22Rv1 (cell line): ENCODE results near the gene CAMK1D.

Experiments used
- H3K27ac ChIP-seq: fragments of 450-650 bp; 2 replicates; pipeline ENCODE4 v1.5.1; 2017
- ZFX ChIP-seq: fragments of 450-650 bp; IDR thresholded peaks from 2 replicates; pipeline ENCODE4 v1.6.1; 2017; ENCODE audit warnings: antibody characterized with exemption, borderline replicate concordance
- TF ChIP-seq, protein P1 (sequence below): fragments of 450-650 bp; IDR thresholded peaks from 2 replicates; pipeline ENCODE4 v1.5.1; 2017; ENCODE audit warnings: mild to moderate bottlenecking

CAMK1D gene

DNA sequence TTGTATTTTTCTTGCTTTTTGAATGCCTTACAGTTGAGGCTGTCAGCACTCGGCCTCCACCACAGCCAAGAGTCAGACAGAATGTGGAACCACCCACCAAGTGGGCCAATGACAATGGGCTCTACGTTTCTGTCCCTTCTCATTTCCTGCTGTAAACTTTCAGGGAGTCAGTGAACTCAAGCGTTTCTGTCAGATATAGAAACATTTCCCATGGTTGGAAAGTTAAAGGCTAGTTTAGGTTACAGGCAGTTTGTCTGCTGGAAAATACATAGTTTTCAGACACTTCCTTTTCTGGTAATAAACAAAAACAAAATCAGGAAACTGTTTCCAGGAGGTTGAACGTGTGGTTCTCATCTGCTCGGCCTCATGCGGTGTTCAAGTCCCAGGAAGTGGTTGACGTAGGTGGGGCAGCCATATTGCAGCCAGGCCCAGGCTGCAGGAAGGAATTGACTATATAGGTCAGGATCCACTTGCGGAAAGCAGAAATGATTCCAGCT, 245.1 kb downstream of the CAMK1D start:
- H3K27ac ChIP-seq, result no peak overlapping the region
- TF ChIP-seq ZFX, result no peak
- TF ChIP-seq, protein P1, sequence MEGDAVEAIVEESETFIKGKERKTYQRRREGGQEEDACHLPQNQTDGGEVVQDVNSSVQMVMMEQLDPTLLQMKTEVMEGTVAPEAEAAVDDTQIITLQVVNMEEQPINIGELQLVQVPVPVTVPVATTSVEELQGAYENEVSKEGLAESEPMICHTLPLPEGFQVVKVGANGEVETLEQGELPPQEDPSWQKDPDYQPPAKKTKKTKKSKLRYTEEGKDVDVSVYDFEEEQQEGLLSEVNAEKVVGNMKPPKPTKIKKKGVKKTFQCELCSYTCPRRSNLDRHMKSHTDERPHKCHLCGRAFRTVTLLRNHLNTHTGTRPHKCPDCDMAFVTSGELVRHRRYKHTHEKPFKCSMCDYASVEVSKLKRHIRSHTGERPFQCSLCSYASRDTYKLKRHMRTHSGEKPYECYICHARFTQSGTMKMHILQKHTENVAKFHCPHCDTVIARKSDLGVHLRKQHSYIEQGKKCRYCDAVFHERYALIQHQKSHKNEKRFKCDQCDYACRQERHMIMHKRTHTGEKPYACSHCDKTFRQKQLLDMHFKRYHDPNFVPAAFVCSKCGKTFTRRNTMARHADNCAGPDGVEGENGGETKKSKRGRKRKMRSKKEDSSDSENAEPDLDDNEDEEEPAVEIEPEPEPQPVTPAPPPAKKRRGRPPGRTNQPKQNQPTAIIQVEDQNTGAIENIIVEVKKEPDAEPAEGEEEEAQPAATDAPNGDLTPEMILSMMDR, result no peak

DNA sequence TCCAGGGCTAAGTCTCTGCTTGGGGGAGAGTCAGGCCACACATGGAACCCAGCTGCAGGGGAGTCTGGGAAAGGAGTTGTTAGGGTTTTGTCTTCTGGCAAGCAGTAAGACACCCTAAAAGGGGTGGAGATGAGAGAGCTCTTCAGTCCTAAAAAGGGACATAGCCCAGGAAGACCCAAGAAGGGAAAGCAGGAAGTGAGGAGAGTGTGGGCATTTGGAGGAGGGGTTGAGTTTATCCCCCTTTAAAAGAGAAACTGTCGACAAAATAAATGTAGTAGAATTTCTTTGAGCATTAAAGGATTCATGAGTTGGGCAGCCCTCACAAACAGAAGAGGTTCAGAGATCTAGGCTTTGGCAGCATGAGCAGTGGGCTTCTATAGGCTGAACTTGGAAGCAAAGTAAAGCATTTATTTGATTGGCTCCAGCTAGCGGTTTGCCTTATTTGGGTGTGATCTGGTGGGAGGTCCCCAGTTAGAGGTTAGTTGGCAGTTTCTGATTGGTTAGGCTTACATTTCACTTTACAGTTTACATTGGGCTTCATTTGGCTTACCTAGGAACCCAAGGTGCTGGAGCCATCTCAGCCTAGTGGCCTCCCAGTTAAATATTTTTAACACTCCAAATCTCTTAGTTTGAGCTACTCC, 246.7 kb downstream of the CAMK1D start:
- no peak overlapping the region for H3K27ac ChIP-seq
- TF ChIP-seq ZFX, result no peak
- TF ChIP-seq, protein P1, result no peak

DNA sequence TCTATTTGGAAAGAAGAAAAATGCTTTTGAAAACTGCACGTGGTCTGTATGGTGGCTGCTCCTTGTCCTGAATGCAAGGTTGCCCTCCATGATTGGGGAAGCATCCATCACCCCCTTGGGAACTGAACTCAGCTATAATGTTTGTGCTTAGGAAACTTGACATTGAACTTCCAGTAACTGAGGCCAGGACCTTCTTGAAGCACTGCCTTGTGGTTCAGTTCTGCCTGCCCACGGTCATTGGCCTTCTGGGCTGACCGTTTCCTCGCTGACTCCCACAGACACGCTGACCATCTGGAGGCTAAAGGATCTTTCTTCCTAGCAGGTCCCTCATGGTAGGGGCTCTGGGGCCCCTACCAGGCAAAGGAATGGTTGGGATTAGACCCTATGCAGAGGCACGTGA, 247.8 kb downstream of the CAMK1D start:
- no peak overlapping the region for H3K27ac ChIP-seq
- TF ChIP-seq, protein P1, result no peak
- TF ChIP-seq ZFX, result no peak

DNA sequence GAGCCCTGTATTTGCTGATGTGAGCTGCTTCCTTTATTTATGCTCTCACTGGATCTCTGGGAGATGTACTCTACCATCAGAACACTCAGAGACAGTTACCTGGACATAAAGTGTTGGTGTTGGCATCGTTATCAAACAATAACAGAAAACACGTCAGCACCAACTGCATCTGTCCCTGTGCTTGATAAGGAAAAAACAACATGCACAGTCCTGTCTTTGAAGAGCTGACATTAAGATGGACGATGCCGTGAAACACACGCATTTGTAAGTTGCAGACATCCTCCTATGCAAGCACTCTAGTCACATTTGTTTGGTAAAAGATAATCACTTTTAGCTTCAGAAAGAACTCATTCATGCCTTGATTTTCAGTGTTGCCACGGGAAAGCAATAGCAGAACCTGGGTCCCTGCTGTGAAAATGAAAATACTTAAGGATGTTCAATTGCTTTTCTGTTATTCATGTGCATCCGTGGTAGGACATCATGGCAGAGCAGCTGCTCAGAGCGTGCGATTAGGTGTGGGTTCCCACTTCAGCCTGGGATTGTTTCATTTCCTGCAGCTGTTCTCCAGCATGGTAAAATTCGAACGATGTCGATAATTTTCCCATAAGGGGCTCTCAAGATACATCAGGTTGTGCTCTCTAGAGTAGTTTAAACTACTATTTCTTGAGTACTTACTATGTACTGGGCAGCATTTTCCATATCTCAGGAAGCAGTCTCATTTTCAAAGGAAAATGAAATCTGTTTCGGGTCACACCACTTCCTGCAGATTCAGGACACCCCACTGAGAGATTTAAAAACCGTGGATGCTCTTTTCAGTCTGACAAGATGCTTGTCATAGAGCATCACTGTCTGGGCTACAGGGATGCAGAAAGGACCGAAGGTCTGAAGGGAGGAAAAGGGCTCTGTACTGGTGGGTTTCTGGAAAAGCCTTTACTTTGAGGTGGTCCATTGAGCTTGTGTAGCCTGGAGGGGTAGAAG, 248.7 kb downstream of the CAMK1D start:
- TF ChIP-seq, protein P1, result no peak
- TF ChIP-seq ZFX, result no peak
- no peak overlapping the region for H3K27ac ChIP-seq

DNA sequence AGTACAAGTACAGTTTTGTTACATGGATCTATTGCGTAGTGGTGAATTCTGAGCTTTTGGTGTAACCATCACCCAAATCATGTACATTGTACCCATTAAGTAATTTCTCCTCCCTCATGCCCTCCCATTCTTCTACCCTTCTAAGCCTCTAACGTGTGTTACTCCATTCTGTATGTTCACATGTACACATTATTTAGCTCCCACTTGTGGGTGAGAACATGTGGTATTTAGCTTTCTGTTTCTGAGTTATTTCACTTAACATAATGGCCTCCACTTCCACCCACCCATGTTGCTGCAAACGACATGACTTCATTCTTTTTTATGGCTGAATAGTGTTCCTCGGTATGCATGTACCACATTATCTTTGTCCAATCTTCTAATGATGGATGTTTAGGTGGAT, 251.3 kb downstream of the CAMK1D start:
- TF ChIP-seq, protein P1, result no peak
- no peak for TF ChIP-seq ZFX
- no peak overlapping the region for H3K27ac ChIP-seq

DNA sequence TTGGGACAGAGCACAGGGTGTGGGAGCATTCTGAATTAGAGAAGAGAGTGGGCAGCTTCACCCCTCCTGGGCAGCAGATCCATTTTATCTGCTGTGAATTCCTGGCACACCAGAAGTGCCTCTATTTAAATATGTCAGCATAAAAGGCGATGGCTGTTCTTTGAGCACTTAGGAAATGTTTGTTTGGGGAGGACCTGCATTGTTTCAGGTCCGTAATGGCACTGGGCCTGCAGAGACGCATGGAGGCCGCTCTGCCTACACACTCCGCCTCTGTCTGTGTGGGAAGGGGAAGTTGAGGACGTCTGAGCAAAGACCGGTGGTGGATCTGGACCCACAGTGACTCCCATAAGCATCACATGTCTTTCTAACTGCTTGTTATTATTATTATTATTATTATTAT, 253.2 kb downstream of the CAMK1D start:
- H3K27ac ChIP-seq, result no peak overlapping the region
- TF ChIP-seq, protein P1, result no peak
- TF ChIP-seq ZFX, result no peak
